Midbrain (tissue), 1 donor: ENCODE measurements around the gene DENND1C.
A peak's percentile ranks its signal among the peaks of the same experiment; 100 is the strongest.
"Not testable (repeated sequence)": the region's sequence is repeated elsewhere in the genome, so short reads cannot be mapped to it uniquely, and the experiment has no call there.

ENCODE experiments used
- DNase-seq: peaks from one replicate; lab custom pipeline; 2025; lab: John Stamatoyannopoulos, UW

Gene DENND1C

GRCh38 chr19:6453951-6454565 is 27.5 kb downstream of the DENND1C start:
- no peak for DNase-seq

GRCh38 chr19:6452899-6453298 is 28.7 kb downstream of the DENND1C start:
- DNase-seq, result no peak

- no peak for DNase-seq
These were observed 29.4 kb downstream of the DENND1C start for GRCh38 chr19:6452223-6452614.

- DNase-seq, result no peak
These were observed 29.9 kb downstream of the DENND1C start for GRCh38 chr19:6451583-6452222.

GRCh38 chr19:6450166-6450565 is 31.4 kb downstream of the DENND1C start:
- DNase-seq, result no peak

DNA sequence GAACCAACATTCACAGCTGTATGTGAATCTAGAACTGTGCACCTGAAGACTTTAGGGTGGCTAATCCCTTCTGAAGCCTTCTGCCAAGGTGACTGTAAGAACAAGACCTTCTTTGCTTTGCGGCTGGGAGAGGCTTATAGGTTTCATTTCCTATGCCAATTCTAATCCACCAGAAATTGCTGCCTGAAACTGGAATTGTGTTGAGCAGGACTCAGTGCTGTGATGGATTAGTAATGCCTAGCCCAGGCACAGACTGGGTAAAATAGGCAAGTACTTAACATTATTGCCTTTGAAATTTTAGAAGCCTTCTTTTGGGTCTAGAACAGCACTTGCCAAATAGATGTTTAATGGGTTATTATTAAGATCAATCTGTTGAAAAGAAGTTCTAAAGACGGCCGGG is 33.5 kb downstream of the DENND1C start:
- DNase-seq, result no peak

DNA sequence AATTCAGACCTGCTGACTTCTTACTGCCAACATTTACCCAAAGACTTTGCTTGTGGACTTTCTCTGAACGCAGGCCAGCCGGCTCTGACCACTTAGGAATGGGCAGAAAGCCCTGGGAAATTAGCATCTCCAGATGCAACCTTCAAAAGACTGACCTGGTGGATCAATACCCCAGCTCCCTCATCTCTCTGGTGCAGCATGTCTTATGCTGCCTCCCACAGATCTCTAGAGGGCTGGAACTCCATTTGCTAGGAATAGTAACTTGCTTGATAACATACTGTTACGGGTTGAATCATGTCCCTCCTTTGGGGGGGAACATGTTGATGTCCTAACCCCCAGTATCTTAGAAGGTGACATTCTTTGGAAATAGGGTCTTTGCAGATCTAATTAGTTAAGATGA is 35.1 kb downstream of the DENND1C start:
- DNase-seq, result no peak

- no peak for DNase-seq
These were observed 37.6 kb downstream of the DENND1C start for GRCh38 chr19:6443986-6444385.

- DNase-seq, result no peak
These were observed 39.4 kb downstream of the DENND1C start for GRCh38 chr19:6442087-6442688.

DNA sequence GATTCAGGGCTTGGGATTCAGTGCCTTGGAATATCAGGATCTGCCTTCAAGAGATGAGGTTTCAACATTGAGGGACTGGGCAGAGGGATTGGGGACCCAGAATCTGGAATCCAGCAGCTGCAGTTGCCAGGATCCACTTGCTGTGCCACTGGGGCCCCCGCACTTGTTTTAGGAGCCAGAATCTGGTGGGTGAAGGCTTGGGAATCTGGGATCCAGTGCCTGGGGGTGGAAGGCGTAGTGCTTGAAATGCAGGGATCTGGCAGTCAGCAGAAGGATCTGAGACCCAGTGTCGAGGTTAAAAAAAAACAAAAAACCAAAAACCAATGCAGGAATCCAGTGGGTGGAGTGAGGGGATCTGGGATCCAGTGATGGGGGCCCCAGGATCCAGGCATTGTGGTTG is 40.7 kb downstream of the DENND1C start:
- DNase-seq, result no peak

GRCh38 chr19:6439743-6440142 is 41.8 kb downstream of the DENND1C start:
- DNase-seq, result no peak

- no peak for DNase-seq
These were observed 47.9 kb downstream of the DENND1C start, which contains the start of gene SLC25A41 for GRCh38 chr19:6433663-6434062. Gene SLC25A41, minus strand, starts transcription at chr19:6433763. Its CDS starts 70 bp downstream, at chr19:6433693.

DNA sequence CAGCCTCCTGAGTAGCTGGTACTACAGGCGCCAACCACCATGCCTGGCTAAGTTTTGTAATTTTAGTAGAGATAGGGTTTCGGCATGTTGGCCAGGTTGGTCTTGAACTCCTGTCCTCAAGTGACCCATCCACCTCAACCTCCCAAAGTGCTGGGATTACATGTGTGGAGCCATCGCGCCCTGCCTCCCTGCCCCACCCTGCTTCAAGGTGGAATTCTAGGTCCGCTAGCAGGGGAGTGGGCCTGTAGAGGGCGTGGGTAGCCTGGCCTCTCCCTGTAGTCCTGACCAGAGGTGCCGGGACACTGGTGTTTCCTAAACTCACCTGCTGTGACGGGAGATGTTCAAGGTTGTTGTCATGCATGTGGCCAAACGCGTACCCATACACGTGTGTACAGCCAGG is 48.4 kb downstream of the DENND1C start:
- no peak for DNase-seq

DNA sequence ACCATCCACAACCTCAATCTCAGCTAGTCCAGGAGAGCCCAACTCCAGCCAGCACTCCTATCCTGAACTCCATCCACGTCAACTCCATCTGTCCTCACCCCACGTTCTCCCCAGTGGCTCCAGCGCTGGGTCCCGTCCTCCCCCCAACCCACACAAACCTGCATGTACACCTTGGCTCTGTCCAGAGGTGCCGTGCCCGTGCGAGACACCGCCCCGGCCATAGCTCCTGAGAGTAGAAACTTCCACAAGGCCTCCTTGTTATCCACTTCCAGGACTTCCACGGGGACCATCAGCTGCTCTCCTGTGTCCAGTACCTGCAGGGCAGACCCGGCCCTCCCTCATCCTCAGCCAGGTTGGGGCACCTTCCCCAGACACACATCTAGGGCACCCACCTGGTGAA is 49.7 kb downstream of the DENND1C start:
- no peak for DNase-seq

- no peak for DNase-seq
These were observed 52.0 kb downstream of the DENND1C start for GRCh38 chr19:6429419-6430221.

DNA sequence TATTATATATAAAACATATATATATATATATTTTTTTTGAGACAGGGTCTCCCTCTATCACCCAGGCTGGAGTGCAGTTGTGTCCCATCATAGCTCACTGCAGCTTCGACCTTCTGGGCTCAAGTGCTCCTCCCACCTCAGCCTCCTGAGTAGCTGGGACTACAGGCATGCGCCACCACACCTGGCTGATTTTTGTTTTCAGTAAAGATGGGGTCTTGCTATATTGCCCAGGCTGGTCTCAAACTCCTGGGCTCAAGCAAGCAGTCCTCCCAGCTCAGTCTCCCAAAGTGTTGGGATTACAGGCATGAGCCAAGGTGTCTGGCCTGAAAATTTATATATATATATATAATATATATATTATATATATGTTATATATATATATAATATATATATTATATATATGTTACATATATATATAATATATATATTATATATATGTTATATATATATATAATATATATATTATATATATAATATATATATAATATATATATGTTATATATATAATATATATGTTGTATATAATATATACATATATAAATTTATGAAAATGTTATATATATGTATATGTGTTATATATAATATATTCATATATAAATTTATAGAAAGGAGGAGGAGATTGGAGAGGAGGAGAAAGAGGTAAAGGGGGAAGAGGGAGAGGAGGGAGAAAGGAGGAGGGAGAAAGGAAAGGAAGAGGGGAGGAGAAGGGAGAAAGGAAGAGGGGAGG is 52.7 kb downstream of the DENND1C start:
- DNase-seq, result not testable (repeated sequence)

- DNase-seq, result no peak
These were observed 54.5 kb downstream of the DENND1C start for GRCh38 chr19:6427131-6427530.

DNA sequence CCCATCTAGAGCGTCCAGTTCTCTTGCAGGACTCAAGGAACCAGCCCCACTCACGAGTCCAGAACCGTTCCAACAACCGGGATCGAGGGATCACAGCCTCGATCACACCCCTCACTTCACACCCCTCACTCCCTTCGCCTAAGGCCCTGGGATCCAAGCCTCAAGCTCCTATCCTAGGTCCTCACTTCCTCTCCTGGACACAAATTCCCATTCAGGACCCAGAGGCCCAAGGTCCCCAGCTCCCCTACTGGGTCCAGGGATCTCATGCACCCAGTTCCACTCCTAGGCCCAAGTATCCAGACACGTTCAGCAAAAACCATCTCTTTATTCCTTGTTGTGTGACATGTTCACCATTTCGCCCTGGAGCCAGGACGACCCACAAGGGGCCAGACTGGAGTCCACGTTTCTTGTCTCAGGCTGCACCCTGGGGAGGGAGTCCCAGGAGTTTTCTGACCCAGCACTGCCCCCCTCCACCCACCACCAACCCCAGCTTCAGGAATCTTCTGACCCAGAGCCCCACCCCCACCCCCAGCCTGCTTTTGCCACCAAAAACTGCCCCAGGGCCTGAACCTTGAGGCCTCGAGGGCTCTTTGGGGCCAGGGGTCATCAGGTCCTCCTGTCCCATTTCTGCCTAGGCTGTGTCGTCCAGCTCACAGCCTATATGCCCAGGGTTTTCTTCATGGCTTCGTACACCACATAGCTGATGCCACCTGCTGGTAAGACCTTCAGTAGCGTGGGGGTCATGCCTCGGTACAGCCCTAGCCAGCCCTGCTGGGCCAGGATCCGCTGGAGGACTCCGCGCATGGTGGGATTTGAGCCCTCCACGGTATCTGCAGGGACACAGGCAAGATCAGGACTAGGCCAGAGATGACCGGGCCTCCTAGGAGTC is 55.6 kb downstream of the DENND1C start:
- DNase-seq, result no peak

DNA sequence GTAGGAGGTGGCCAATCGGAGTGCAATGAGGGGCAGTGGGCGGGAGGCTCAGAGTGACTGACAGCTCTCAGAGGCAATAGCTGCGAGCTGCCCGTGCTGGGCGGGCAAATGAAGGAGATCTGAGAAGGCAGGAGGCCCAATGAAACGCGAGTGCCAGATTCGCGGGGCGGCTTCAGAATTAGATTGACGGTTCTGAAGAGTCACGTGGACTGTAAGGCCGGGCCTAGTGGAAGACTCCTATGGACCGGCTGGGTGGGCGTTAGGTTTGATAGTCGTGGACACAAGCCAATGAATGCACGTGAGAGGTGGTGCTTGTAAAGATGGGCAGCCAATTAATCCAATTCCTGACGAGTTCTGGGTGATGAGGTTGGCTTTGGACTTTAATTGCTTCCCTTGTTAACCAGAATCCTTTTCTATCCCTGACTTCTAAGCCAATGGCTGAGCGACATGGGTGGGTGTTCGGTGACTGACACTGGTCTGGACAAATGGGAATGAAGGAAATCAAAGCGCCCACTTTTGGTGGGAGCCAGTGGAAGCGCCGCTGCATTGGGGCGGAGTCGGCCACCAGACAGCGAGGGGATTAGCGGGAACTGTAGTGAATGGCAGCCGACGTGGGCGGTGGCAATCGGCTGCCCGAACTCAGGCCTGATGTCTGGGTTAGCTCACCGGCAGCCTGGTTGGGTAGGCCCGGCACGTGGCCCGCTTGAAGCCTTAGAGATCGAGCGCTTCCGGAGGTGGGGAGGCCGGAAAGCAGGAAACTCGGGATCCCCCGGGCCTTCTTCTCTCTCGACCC is 56.5 kb downstream of the DENND1C start:
- peak; percentile 100 for DNase-seq
